ENCODE measurements around the gene HSF2BP. TPM values are rescaled to one million over a fixed set of nuclear protein-coding genes. Genes with fewer than 3 reads are reported as not detected.
"Not testable (repeated sequence)": the region's sequence is repeated elsewhere in the genome, so short reads cannot be mapped to it uniquely, and the experiment has no call there.

HSF2BP gene
- total RNA-seq, 1 experiment from 2014 or later: 10.9 TPM

DNA sequence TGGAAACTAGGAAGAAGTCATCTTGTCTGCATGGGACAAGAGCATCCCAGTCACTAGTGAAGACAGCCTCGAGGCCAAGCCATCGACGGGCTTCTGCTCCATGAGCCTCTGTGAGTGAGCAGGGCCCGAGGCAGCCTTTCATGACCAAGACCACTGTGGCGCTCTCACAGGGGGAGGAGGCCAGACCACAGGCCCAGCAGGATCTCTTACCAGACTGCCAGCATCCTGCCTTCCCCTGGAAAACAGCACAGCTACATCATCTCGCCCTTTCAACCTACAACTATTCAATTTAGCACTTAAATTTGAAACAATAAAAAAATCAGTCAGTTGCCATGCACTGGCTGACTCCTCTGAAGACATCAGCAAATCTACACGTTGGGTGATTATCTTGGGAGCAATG lies 85.4 kb downstream of the HSF2BP start:
- Mint-ChIP-seq H3K27me3 (ENCODE audit: insufficient read depth, unreplicated experiment) (no peaks in the 10 kb centered on the region), H3K27ac (ENCODE audit: unreplicated experiment) (no peak overlapping the region), H3K36me3 (ENCODE audit: insufficient read depth, unreplicated experiment) (peaks cover 9% of the 10 kb centered on the region), H3K9me3 (ENCODE audit: unreplicated experiment) (no peaks in the 10 kb centered on the region), H3K4me1 (ENCODE audit: low read depth, unreplicated experiment) (peaks cover 18% of the 10 kb centered on the region), H3K4me3 (ENCODE audit: unreplicated experiment) (no peak overlapping the region)
- H3K27me3 ChIP-seq (replicated peaks; ENCODE audit: control insufficient read depth, insufficient read depth, low read length): no peaks in the 10 kb centered on the region
- no peaks in the 10 kb centered on the region for H3K4me1 ChIP-seq
- no peaks in the 10 kb centered on the region for H3K36me3 ChIP-seq (ENCODE audit: control insufficient read depth, insufficient read depth, low read length)
- CTCF ChIA-PET: no interaction called here
- TF ChIP-seq, protein P1, sequence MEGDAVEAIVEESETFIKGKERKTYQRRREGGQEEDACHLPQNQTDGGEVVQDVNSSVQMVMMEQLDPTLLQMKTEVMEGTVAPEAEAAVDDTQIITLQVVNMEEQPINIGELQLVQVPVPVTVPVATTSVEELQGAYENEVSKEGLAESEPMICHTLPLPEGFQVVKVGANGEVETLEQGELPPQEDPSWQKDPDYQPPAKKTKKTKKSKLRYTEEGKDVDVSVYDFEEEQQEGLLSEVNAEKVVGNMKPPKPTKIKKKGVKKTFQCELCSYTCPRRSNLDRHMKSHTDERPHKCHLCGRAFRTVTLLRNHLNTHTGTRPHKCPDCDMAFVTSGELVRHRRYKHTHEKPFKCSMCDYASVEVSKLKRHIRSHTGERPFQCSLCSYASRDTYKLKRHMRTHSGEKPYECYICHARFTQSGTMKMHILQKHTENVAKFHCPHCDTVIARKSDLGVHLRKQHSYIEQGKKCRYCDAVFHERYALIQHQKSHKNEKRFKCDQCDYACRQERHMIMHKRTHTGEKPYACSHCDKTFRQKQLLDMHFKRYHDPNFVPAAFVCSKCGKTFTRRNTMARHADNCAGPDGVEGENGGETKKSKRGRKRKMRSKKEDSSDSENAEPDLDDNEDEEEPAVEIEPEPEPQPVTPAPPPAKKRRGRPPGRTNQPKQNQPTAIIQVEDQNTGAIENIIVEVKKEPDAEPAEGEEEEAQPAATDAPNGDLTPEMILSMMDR (IDR thresholded peaks at IDR 0.05; ENCODE audit: insufficient read depth in 1 of 2, low read depth in 1 of 2, low read length in 1 of 2, severe bottlenecking in 1 of 2, unreplicated experiment in 1 of 2): no peak
- no peak overlapping the region for H3K4me3 ChIP-seq (ENCODE audit: low read depth, low read length)
- POLR2A ChIA-PET: no interaction called here
- DNase-seq: no peak
- no peaks in the 10 kb centered on the region for H3K9me3 ChIP-seq
- intact Hi-C loops (cut with micrococcal nuclease; ENCODE audit: unreplicated experiment): no loop called here
- no TSS peak for BruUV-seq (replicated peaks)

DNA sequence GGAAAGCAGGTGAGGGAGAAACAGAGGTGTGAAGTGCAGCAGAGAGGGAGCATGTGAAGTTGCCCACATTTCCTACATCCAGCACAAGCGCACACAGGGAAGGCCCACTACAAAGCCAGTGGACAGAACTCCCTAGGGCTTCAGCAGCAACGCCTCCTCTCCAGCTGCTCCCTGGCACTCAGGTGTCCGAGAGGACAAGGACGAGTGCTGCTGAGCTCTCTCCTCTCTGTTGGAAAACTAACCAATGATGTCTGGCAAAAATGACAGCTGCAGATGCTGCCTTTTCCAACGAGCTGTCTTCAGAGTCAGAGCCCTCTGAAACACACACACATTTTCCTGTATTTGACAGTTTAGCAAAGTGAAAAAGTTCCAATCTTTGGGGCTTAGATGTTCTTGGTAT lies 86.8 kb downstream of the HSF2BP start:
- intact Hi-C loops (cut with micrococcal nuclease; ENCODE audit: unreplicated experiment): no loop called here
- no peak for DNase-seq
- ChIA-PET POLR2A (no interaction called here), CTCF (no interaction called here)
- H3K4me1 Mint-ChIP-seq (ENCODE audit: low read depth, unreplicated experiment): peaks cover 10% of the 10 kb centered on the region
- Histone ChIP-seq H3K36me3 (ENCODE audit: control insufficient read depth, insufficient read depth, low read length) (no peaks in the 10 kb centered on the region), H3K4me3 (ENCODE audit: low read depth, low read length) (no peak overlapping the region), H3K4me1 (no peaks in the 10 kb centered on the region), H3K9me3 (no peaks in the 10 kb centered on the region), H3K27me3 (replicated peaks; ENCODE audit: control insufficient read depth, insufficient read depth, low read length) (no peaks in the 10 kb centered on the region)
- H3K36me3 Mint-ChIP-seq (ENCODE audit: insufficient read depth, unreplicated experiment): peaks cover 9% of the 10 kb centered on the region
- H3K27me3 Mint-ChIP-seq (ENCODE audit: insufficient read depth, unreplicated experiment): no peaks in the 10 kb centered on the region
- H3K9me3 Mint-ChIP-seq (ENCODE audit: unreplicated experiment): no peaks in the 10 kb centered on the region
- BruUV-seq (replicated peaks): no TSS peak
- TF ChIP-seq, protein P1 (IDR thresholded peaks at IDR 0.05; ENCODE audit: insufficient read depth in 1 of 2, low read depth in 1 of 2, low read length in 1 of 2, severe bottlenecking in 1 of 2, unreplicated experiment in 1 of 2): no peak
- no peak overlapping the region for H3K27ac Mint-ChIP-seq (ENCODE audit: unreplicated experiment)
- no peak overlapping the region for H3K4me3 Mint-ChIP-seq (ENCODE audit: unreplicated experiment)

DNA sequence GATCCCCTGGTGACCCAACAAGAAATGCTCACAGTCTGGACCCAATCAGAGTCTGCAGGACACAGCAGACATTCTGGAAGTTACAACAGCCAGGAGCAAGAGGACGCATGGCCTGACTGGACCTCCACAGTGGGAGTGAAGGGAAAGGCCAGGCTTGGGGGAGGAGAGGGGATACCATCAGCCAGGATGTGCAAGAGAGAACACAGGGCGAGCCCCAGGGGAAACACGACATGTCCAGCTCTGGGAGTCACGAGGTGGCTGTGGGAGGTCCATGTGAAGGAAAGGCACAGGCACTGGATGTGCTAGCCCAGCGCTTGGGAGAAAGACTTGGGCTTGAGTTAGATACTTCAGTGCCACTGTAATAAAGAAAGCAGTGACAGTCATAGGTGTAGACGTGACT lies 87.3 kb downstream of the HSF2BP start:
- TF ChIP-seq, protein P1 (IDR thresholded peaks at IDR 0.05; ENCODE audit: insufficient read depth in 1 of 2, low read depth in 1 of 2, low read length in 1 of 2, severe bottlenecking in 1 of 2, unreplicated experiment in 1 of 2): no peak
- Histone ChIP-seq H3K4me1 (no peaks in the 10 kb centered on the region), H3K36me3 (ENCODE audit: control insufficient read depth, insufficient read depth, low read length) (no peaks in the 10 kb centered on the region), H3K4me3 (ENCODE audit: low read depth, low read length) (no peak overlapping the region), H3K9me3 (no peaks in the 10 kb centered on the region), H3K27me3 (replicated peaks; ENCODE audit: control insufficient read depth, insufficient read depth, low read length) (no peaks in the 10 kb centered on the region)
- CTCF ChIA-PET: no interaction called here
- BruUV-seq (replicated peaks): no TSS peak
- Mint-ChIP-seq H3K4me3 (ENCODE audit: unreplicated experiment) (no peak overlapping the region), H3K9me3 (ENCODE audit: unreplicated experiment) (no peaks in the 10 kb centered on the region), H3K27me3 (ENCODE audit: insufficient read depth, unreplicated experiment) (no peaks in the 10 kb centered on the region), H3K27ac (ENCODE audit: unreplicated experiment) (no peak overlapping the region), H3K4me1 (ENCODE audit: low read depth, unreplicated experiment) (peaks cover 10% of the 10 kb centered on the region), H3K36me3 (ENCODE audit: insufficient read depth, unreplicated experiment) (peaks cover 9% of the 10 kb centered on the region)
- intact Hi-C loops (cut with micrococcal nuclease; ENCODE audit: unreplicated experiment): no loop called here
- no peak for DNase-seq
- POLR2A ChIA-PET: no interaction called here

DNA sequence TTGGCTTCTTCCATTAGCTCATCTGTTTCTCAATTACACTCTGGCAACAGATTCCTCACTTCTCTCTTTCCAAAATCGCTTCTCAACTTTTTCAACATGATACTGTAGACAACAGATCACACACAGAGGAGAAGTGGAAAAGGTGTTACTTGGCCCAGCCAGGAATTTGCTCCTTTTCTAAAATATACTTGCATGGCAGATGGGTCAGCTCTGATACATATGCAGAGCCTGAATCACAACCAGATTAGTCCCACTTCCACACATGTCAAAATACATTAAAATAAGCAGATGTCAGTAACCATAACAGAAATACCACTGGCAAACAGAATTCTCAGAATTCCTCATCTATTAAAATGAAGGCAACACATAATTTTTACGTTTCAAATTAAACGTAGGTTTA lies 89.1 kb downstream of the HSF2BP start:
- H3K9me3 Mint-ChIP-seq (ENCODE audit: unreplicated experiment); H3K27me3 Mint-ChIP-seq (ENCODE audit: insufficient read depth, unreplicated experiment); H3K4me3 ChIP-seq (ENCODE audit: low read depth, low read length); CTCF ChIA-PET; H3K36me3 ChIP-seq (ENCODE audit: control insufficient read depth, insufficient read depth, low read length); H3K4me3 Mint-ChIP-seq (ENCODE audit: unreplicated experiment); H3K27me3 ChIP-seq (replicated peaks; ENCODE audit: control insufficient read depth, insufficient read depth, low read length); BruUV-seq (replicated peaks); DNase-seq; H3K27ac Mint-ChIP-seq (ENCODE audit: unreplicated experiment); POLR2A ChIA-PET; H3K9me3 ChIP-seq; H3K4me1 ChIP-seq; H3K4me1 Mint-ChIP-seq (ENCODE audit: low read depth, unreplicated experiment); H3K36me3 Mint-ChIP-seq (ENCODE audit: insufficient read depth, unreplicated experiment); intact Hi-C loops (cut with micrococcal nuclease; ENCODE audit: unreplicated experiment): not testable (repeated sequence)

DNA sequence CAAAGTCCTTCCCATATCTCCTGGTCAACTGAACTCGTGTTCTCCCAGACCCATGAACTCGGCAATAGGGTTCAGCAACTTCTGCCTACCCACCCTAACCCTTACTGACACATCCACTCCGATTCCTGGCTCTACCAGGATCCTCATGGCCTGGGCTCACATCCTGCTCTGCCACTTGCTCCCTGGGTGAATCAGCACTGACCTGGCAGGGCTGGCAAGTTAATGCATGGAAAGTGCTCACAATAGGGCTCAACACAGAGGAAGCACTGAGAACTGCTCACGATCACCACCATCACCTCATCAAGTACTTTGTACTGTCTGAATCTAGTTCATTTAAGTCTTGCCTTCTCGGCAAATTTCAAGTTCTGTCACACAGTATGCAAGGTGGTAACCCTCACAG lies 96.8 kb downstream of the HSF2BP start:
- H3K4me1 Mint-ChIP-seq (ENCODE audit: low read depth, unreplicated experiment); H3K9me3 ChIP-seq: not testable (repeated sequence)

More for the DNA sequence above, 96.8 kb downstream of the HSF2BP start:
- H3K4me3 Mint-ChIP-seq (ENCODE audit: unreplicated experiment); H3K27me3 Mint-ChIP-seq (ENCODE audit: insufficient read depth, unreplicated experiment); H3K27ac Mint-ChIP-seq (ENCODE audit: unreplicated experiment); H3K4me1 ChIP-seq; H3K36me3 ChIP-seq (ENCODE audit: control insufficient read depth, insufficient read depth, low read length); DNase-seq; H3K36me3 Mint-ChIP-seq (ENCODE audit: insufficient read depth, unreplicated experiment); intact Hi-C loops (cut with micrococcal nuclease; ENCODE audit: unreplicated experiment); POLR2A ChIA-PET; CTCF ChIA-PET; BruUV-seq (replicated peaks); H3K27me3 ChIP-seq (replicated peaks; ENCODE audit: control insufficient read depth, insufficient read depth, low read length); H3K4me3 ChIP-seq (ENCODE audit: low read depth, low read length); H3K9me3 Mint-ChIP-seq (ENCODE audit: unreplicated experiment): not testable (repeated sequence)

All from Caco-2 (cell line).